Measurements from ENCODE around the gene COMMD1.

DNA sequence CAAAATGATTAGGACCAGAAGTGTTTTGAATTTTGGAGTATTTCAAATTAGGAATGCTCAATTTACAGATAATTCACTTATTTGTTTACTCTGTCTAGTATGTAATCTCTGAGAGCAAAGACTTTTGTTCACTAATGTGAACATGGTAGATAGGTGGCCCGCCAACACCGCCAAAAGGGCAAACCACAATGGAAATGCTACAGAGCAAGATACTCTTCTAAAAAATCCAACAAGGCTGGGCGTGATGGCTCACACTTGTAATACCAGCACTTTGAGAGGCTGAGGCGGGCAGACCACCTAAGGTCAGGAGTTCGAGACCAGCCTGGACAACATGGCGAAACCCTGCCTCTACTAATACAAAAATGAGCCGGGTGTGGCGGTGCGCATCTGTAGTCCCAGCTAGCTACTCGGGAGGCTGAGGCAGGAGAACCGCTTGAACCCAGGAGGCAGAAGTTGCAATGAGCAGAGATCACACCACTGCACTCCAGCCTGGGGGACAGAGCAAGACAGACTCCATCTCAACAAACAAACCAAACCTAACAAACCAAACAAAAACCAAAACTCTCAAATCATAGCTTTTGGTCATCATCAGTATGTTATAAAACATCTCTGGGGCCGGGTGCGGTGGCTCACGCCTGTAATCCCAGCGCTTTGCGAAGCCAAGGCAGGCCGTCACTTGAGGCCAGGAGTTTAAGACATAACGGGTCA, 19.4 kb upstream of the COMMD1 start:
- TF ChIP-seq, protein P1, sequence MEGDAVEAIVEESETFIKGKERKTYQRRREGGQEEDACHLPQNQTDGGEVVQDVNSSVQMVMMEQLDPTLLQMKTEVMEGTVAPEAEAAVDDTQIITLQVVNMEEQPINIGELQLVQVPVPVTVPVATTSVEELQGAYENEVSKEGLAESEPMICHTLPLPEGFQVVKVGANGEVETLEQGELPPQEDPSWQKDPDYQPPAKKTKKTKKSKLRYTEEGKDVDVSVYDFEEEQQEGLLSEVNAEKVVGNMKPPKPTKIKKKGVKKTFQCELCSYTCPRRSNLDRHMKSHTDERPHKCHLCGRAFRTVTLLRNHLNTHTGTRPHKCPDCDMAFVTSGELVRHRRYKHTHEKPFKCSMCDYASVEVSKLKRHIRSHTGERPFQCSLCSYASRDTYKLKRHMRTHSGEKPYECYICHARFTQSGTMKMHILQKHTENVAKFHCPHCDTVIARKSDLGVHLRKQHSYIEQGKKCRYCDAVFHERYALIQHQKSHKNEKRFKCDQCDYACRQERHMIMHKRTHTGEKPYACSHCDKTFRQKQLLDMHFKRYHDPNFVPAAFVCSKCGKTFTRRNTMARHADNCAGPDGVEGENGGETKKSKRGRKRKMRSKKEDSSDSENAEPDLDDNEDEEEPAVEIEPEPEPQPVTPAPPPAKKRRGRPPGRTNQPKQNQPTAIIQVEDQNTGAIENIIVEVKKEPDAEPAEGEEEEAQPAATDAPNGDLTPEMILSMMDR (IDR thresholded peaks at IDR 0.05) = no peak
- no peak for TF ChIP-seq POLR2A (IDR thresholded peaks at IDR 0.05)

Data from vagina (tissue), 2 donors.